HUES64 (cell line): ENCODE results near the gene ABL2.
A peak's percentile ranks its signal among the peaks of the same experiment; 100 is the strongest.

Experiments used
- H3K27ac ChIP-seq: 2 replicates; pipeline ENCODE4 v1.7.0; 2013; ENCODE audit warnings: low read depth, low read length, inconsistent platforms
- H3K27me3 ChIP-seq: 2 replicates; pipeline ENCODE4 v1.6.1; 2013; ENCODE audit warnings: mild to moderate bottlenecking, low read length; ENCODE audit not compliant: insufficient read depth
- H3K36me3 ChIP-seq: 2 replicates; pipeline ENCODE4 v1.6.1; 2013; ENCODE audit warnings: mild to moderate bottlenecking, low read length; ENCODE audit not compliant: insufficient read depth
- H3K4me1 ChIP-seq: 2 replicates; pipeline ENCODE4 v1.6.1; 2013; ENCODE audit warnings: mild to moderate bottlenecking, low read length, moderate library complexity; ENCODE audit not compliant: insufficient read depth
- H3K4me3 ChIP-seq: 2 replicates; pipeline ENCODE4 v1.5.1; 2013; ENCODE audit warnings: mild to moderate bottlenecking, low read length, moderate library complexity
- H3K9ac ChIP-seq: 2 replicates; pipeline ENCODE4 v1.6.1; 2013; ENCODE audit warnings: mild to moderate bottlenecking, low read depth, low read length
- H3K9me3 ChIP-seq: 2 replicates; pipeline ENCODE4 v1.6.1; 2013; ENCODE audit warnings: low read depth, low read length; ENCODE audit not compliant: insufficient read depth
- WGBS: fragments of 150-250, 120-280 bp; methylation state at CpG from one replicate; pipeline ENCODE4 v1.1.7; 2013; ENCODE audit warnings: missing lambda C conversion rate; 5-methylcytosine and 5-hydroxymethylcytosine counted together

The ABL2 gene

GRCh38 chr1:179108644-179109043 lies 120.8 kb downstream of the ABL2 start:
- no peaks in the 10 kb centered on the region for H3K27me3 ChIP-seq
- no peak overlapping the region for H3K27ac ChIP-seq
- H3K36me3 ChIP-seq = peaks cover 57% of the 10 kb centered on the region
- peaks cover 3% of the 10 kb centered on the region; the same call in 1 of the 2 replicates for H3K4me1 ChIP-seq
- no peaks in the 10 kb centered on the region for H3K9me3 ChIP-seq
- H3K4me3 ChIP-seq = no peak overlapping the region
- 96% methylated on average over 2 of the region's 2 CpGs for WGBS
- H3K9ac ChIP-seq = no peak overlapping the region

GRCh38 chr1:179107706-179108629 lies 121.5 kb downstream of the ABL2 start:
- Histone ChIP-seq H3K9me3 (no peaks in the 10 kb centered on the region), H3K9ac (no peak overlapping the region)
- WGBS = 95% methylated on average over 15 of the region's 15 CpGs

DNA sequence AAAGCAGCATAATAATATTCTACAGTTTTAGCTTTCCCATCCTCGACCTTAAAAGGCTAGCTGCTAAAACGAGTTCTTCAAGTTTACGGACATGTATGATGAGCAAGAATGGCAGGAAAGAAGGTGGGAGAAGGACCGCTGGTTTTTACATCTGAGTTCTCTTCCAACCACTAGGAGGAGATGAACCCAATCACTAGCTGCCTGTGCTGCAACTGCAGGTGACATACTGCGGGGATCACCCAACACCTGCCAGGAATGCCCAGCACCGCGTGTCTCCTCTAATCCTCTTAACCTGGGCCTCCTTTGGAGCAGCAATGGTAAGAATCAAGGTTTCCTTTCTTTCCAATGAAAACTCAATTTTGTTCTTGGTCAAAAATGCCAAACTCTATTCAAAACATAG lies 124.1 kb downstream of the ABL2 start:
- Histone ChIP-seq H3K36me3 (peaks cover 40% of the 10 kb centered on the region), H3K27me3 (no peaks in the 10 kb centered on the region), H3K27ac (no peak overlapping the region), H3K4me1 (peaks cover 3% of the 10 kb centered on the region; the same call in 1 of the 2 replicates), H3K9me3 (no peaks in the 10 kb centered on the region), H3K4me3 (no peak overlapping the region), H3K9ac (no peak overlapping the region)
- 65% methylated on average over 7 of the region's 7 CpGs for WGBS

More at GRCh38 chr1:179107706-179108629, 121.5 kb downstream of the ABL2 start:
- Histone ChIP-seq H3K27me3 (no peaks in the 10 kb centered on the region), H3K27ac (no peak overlapping the region), H3K4me1 (peaks cover 3% of the 10 kb centered on the region; the same call in 1 of the 2 replicates), H3K4me3 (no peak overlapping the region), H3K36me3 (peaks cover 60% of the 10 kb centered on the region)

DNA sequence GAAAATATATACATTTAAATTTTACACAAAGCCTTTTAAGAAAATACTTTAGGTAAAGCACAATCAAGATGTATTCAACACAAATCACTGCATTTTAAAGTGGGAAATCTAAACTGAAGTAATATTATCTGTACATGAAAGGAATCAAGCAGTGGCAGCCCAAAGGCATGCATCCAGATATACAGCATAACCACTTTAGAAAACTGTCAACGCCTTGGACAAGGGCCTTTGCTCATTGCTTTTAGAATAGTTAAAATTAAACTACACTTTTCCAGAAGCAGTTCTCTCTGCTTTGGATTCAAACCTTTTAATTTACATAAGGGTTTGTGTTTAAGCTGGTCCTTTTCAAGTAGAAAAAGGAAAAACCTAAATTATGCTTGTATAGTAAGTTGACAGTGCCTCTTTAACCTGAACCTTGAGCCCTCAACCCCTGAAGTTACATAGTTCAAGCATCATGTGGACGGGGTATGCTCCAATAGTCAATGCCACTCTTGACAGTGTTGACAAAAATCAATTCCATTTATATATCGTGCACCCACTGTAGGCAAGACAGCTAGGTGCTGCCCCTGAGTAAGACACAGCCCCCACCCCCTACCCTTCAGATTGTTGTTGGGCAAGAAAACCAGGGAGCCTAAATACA lies 124.7 kb downstream of the ABL2 start:
- Histone ChIP-seq H3K9ac (no peak overlapping the region), H3K4me3 (no peak overlapping the region), H3K27me3 (no peaks in the 10 kb centered on the region), H3K9me3 (no peaks in the 10 kb centered on the region), H3K4me1 (peaks cover 5% of the 10 kb centered on the region), H3K27ac (no peak overlapping the region), H3K36me3 (peaks cover 33% of the 10 kb centered on the region)
- 93% methylated on average over 3 of the region's 3 CpGs for WGBS

DNA sequence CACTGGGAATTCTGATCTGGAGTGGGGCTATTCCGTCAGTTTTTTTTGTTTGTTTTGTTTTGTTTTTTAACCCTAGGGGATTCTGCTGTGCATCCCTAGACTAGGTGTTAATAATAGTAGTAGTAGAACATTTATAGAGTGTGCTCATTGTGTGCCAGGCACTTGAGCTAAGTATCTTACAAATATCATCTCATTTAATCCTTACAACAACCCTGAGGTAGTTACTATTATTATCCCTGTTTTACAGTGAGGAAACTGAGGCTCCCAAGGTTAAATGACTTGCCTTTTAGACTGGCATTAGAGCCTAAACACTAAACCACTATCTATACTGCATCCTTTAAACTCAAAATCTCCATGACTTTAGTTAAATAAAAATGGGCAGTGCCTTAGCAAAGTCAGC lies 125.5 kb downstream of the ABL2 start:
- Histone ChIP-seq H3K9ac (no peak overlapping the region), H3K9me3 (no peaks in the 10 kb centered on the region), H3K36me3 (peaks cover 28% of the 10 kb centered on the region), H3K27ac (no peak overlapping the region), H3K4me3 (no peak overlapping the region), H3K27me3 (no peaks in the 10 kb centered on the region), H3K4me1 (peaks cover 9% of the 10 kb centered on the region)
- WGBS = 94% methylated on average over 1 of the region's 1 CpG

DNA sequence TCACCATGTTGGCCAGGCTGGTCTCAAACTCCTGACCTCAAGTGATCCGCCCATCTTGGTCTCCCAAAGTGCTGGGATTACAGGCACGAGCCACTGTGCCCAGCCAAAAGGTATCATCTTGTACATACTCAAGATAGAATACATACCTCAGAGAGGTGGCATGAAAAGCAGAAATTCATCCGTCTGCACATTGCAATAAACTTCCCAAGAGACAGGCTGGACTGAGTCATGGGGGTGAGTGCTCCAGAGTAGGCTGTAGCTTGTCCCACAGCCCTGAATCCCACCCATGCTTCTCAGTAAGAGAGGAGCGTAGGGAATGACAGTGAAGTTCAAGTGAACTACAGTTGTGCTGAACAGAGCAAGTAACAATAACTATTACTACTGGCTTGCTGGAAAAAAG lies 127.9 kb downstream of the ABL2 start:
- Histone ChIP-seq H3K36me3 (peaks cover 13% of the 10 kb centered on the region), H3K27ac (no peak overlapping the region)
- 97% methylated on average over 3 of the region's 4 CpGs for WGBS

DNA sequence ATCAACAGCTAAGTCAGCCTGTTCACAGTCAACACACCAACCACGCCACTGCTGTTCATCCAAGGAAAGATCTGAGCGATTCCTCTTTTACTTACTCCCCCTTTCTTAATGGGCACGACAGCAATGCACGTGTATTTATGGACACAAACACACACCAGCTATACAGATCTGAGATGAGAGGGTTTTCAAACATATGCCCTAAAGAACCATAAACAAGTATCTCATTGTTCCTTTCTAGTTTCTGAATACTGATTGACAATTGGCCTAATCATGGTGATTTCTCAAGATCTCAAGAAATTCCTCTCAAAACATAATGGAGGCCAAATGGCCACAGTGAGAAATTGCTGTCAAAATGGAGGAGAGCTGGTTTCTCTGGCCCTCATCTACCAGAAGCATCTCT lies 129.6 kb downstream of the ABL2 start:
- Histone ChIP-seq H3K4me1 (peaks cover 6% of the 10 kb centered on the region; the same call in 1 of the 2 replicates), H3K27ac (0 out of 2 replicates have a peak overlapping the region, but pooled peaks have one; percentile 9), H3K9me3 (no peaks in the 10 kb centered on the region), H3K27me3 (no peaks in the 10 kb centered on the region), H3K9ac (no peak overlapping the region), H3K36me3 (peaks cover 28% of the 10 kb centered on the region), H3K4me3 (no peak overlapping the region)
- WGBS = 98% methylated on average over 4 of the region's 4 CpGs

More for the DNA sequence above, 127.9 kb downstream of the ABL2 start:
- peaks cover 9% of the 10 kb centered on the region for H3K4me1 ChIP-seq
- no peaks in the 10 kb centered on the region for H3K9me3 ChIP-seq
- H3K27me3 ChIP-seq = no peaks in the 10 kb centered on the region
- no peak overlapping the region for H3K9ac ChIP-seq
- H3K4me3 ChIP-seq = no peak overlapping the region

DNA sequence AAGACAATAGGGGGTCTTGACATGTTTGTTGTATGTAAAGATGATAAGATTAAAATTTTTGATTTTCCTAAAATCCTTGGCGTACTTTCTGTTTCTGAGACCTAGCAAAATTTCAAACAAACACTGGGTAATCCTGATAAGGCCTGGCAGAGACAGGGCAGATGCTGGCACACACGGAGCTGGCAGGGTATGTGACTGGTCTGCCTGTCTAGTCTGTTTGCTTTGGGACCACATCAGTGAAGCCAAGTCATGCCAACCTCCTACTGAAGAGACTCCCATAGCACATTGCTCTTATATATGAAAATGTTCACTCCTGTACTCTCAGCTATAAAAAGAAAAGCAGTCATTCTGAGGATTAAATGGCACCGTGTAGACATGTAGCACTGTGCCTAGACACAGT lies 133.6 kb downstream of the ABL2 start:
- Histone ChIP-seq H3K27ac (no peak overlapping the region), H3K27me3 (no peaks in the 10 kb centered on the region), H3K36me3 (peaks cover 53% of the 10 kb centered on the region), H3K9ac (no peak overlapping the region), H3K4me1 (peaks cover 6% of the 10 kb centered on the region; the same call in 1 of the 2 replicates), H3K4me3 (no peak overlapping the region), H3K9me3 (no peaks in the 10 kb centered on the region)
- WGBS = 99% methylated on average over 3 of the region's 3 CpGs

GRCh38 chr1:179095377-179095776 lies 134.1 kb downstream of the ABL2 start:
- Histone ChIP-seq H3K27ac (no peak overlapping the region), H3K4me1 (peaks cover 6% of the 10 kb centered on the region; the same call in 1 of the 2 replicates), H3K9me3 (no peaks in the 10 kb centered on the region), H3K4me3 (no peak overlapping the region), H3K9ac (no peak overlapping the region), H3K36me3 (peaks cover 58% of the 10 kb centered on the region), H3K27me3 (no peaks in the 10 kb centered on the region)
- WGBS = 97% methylated on average over 4 of the region's 4 CpGs

DNA sequence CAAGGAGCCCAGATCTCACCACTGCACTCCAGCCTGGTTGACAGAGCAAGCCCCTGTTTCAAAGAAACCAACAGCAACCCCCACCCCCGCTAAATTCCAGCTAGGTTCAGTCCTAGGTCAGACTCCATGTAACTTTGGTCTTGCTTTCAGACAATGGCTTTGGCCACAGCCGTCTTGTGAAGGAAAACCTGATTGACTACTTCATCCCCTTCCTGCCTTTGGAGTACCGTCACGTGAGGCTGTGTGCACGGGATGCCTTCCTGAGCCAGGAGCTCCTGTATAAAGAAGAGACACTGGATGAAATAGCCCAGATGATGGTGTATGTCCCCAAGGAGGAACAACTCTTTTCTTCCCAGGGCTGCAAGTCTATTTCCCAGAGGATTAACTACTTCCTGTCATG lies 134.7 kb downstream of the ABL2 start:
- Histone ChIP-seq H3K27me3 (no peaks in the 10 kb centered on the region), H3K4me1 (peaks cover 4% of the 10 kb centered on the region; the same call in 1 of the 2 replicates), H3K9me3 (no peaks in the 10 kb centered on the region), H3K4me3 (no peak overlapping the region), H3K9ac (no peak overlapping the region), H3K36me3 (peaks cover 61% of the 10 kb centered on the region), H3K27ac (no peak overlapping the region)
- whole genome bisulfite sequencing = 94% methylated on average over 5 of the region's 5 CpGs

DNA sequence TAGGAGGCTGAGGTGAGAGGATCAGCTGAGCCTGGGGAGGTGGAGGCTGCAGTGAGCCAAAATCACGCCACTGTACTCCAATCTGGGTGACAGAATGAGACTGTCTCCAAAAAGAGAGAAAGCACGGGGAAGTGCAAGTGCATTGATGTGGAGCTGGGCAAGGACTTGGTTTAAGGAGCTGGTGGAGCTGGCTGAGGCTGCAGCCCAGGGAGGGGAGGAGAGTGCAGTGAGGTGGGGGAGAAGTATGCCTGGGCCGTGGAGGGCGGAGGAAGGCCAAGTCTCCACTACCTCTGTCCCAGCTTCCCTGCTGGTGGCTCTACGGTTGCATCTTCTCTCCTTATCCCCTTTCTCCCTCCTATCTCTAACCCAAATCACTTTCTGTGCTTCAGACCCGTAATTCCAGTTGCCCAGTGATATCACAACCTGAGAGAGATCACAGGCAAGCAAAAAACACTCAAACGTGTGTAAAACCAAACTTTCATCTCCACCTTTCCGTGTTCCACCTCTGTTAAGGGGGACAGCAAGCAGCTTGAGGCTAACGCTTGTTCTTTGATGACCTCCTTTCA lies 136.5 kb downstream of the ABL2 start:
- H3K36me3 ChIP-seq = peaks cover 66% of the 10 kb centered on the region
- H3K9ac ChIP-seq = no peak overlapping the region
- 91% methylated on average over 9 of the region's 9 CpGs for WGBS
- H3K4me3 ChIP-seq = no peak overlapping the region
- H3K9me3 ChIP-seq = no peaks in the 10 kb centered on the region
- no peak overlapping the region for H3K27ac ChIP-seq
- peaks cover 4% of the 10 kb centered on the region; the same call in 1 of the 2 replicates for H3K4me1 ChIP-seq
- H3K27me3 ChIP-seq = no peaks in the 10 kb centered on the region
